ENCODE data around the gene FGF14. TPM values are rescaled to one million over a fixed set of nuclear protein-coding genes. Genes with fewer than 3 reads are reported as not detected.

The FGF14 gene
- total and polyA plus RNA-seq, 8 donors = 0.42 to 2.4 (median 1.1) TPM

DNA sequence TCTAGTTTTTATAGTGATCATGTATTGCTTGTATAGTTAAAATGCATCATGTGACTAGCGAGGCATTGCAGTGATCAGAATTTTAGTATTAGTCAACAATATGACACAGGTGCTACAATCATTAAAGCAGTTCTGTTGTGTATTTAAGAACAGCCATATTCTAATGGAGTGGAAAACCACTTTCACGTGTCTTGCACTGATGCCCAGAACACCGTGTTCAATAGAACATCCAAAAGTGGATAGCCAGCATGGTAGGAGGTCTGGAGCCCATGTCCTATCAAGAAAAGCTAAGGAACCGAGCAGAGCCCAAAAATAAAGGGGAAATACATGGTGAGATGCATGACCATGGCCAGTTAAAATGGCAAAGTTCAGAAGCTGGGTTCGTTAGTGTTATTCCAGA is 55.1 kb downstream of the FGF14 start:
- Histone ChIP-seq H3K36me3 (no peaks in the 10 kb centered on the region), H3K27ac (no peak overlapping the region), H3K4me1 (no peaks in the 10 kb centered on the region), H3K4me3 (no peak overlapping the region), H3K9me3 (no peaks in the 10 kb centered on the region), H3K27me3 (no peaks in the 10 kb centered on the region)
- WGBS, 2 donors = 68 to 82% methylated on average over 5 of the region's 5 CpGs
- peak in 2 of 4 donors; percentile 38 to 57 for ATAC-seq
- intact Hi-C loops (cut with DNase I) = no loop called here
- TF ChIP-seq, protein P1, sequence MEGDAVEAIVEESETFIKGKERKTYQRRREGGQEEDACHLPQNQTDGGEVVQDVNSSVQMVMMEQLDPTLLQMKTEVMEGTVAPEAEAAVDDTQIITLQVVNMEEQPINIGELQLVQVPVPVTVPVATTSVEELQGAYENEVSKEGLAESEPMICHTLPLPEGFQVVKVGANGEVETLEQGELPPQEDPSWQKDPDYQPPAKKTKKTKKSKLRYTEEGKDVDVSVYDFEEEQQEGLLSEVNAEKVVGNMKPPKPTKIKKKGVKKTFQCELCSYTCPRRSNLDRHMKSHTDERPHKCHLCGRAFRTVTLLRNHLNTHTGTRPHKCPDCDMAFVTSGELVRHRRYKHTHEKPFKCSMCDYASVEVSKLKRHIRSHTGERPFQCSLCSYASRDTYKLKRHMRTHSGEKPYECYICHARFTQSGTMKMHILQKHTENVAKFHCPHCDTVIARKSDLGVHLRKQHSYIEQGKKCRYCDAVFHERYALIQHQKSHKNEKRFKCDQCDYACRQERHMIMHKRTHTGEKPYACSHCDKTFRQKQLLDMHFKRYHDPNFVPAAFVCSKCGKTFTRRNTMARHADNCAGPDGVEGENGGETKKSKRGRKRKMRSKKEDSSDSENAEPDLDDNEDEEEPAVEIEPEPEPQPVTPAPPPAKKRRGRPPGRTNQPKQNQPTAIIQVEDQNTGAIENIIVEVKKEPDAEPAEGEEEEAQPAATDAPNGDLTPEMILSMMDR (IDR thresholded peaks at IDR 0.05) = no peak
- no peak for DNase-seq
- no peak for FAIRE-seq

DNA sequence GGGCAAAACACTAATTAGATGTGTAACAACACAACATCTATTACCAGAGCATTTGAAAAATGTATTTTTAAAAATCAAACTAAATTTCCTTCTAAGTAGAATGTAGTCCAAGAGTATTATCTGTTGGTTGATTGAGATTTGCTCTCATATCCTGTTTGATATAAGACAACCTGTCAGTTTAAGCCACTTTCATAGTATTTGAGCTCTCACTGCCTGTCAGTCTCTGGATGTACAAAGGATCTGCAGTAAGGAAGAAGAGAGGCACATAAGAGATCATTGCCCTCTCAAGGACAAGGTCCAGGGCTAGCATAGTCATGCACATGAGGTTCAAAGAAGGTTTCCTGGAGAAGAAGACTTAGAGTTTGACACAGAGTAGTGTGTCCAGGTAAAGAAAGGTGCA is 57.4 kb downstream of the FGF14 start:
- DNase-seq (no peak), ATAC-seq (no peak), FAIRE-seq (no peak)
- Histone ChIP-seq H3K27me3 (no peaks in the 10 kb centered on the region), H3K9me3 (no peaks in the 10 kb centered on the region), H3K36me3 (no peaks in the 10 kb centered on the region), H3K27ac (no peak overlapping the region), H3K4me1 (no peaks in the 10 kb centered on the region), H3K4me3 (no peak overlapping the region)
- intact Hi-C loops (cut with DNase I) = no loop called here
- TF ChIP-seq, protein P1 (IDR thresholded peaks at IDR 0.05) = no peak

DNA sequence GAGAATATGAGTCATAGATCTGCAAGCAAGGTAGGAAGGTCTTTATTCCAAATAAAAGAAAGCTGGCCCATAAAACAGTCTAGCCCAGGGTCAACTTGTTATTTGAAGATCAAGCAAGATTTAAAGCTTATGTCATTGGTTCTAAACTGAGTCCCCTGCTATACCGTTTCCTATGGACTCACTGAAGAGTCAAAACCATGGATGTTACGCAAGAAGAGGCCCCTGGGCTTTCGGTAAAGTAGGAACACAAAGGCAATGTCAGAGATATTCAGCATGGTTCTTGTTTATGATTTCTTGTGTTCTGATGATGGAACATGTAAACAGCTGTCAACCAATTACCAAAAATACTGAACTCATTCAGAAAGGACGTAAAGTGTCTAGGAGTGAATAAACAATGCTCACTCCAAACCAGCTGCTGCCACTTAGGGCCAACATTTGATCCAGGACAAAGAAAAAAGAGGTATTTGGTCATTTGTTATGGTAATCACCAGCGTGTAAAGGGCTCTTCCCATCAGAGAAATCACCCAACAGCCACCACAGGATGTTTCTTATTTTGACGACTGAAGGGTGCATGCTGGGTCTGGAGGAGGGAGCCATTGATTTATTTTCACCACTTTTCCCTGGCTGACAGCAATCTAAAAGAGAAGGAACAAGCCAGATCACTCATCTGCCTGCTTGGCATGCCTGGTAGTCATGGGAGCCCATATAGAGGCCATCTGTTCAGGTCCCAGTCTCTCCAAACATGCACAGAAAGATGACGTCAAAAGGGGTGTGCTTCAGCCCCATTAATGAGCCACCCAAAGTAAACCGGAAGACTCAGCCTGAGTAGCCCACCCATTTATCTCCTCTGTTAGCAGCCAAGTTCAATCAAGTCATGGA is 68.3 kb downstream of the FGF14 start:
- H3K4me3 ChIP-seq = no peak overlapping the region
- intact Hi-C loops (cut with DNase I) = no loop called here
- TF ChIP-seq, protein P1 (IDR thresholded peaks at IDR 0.05) = no peak
- no peaks in the 10 kb centered on the region for H3K9me3 ChIP-seq
- ATAC-seq (no peak), FAIRE-seq (no peak), DNase-seq (no peak)
- no peak overlapping the region for H3K27ac ChIP-seq
- H3K4me1 ChIP-seq = no peaks in the 10 kb centered on the region
- no peaks in the 10 kb centered on the region for H3K27me3 ChIP-seq
- H3K36me3 ChIP-seq = no peaks in the 10 kb centered on the region
- WGBS, 2 donors = 65 to 73% methylated on average over 8 of the region's 8 CpGs

DNA sequence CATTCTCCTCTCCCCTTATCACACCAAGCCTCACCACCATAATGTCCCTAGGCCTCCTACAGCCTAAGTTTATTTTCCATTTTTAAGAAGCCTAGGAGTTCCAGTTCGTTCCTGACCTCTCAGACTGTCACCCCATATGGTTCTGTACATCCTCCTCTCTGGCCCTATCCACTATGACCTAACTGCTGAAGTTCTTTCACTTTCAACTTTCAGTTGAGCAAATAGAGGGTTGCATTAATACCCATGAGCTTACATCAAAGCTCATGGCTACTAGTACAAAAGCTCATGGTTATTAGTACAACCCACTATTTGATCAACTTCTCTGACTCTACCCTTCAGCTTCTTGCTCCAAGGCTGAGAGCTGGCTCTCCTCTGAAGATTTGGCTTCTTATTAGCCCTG is 72.9 kb downstream of the FGF14 start:
- FAIRE-seq (no peak), ATAC-seq (no peak), DNase-seq (no peak)
- WGBS, 2 donors = 38 to 69% methylated on average over 1 of the region's 1 CpG
- Histone ChIP-seq H3K4me3 (no peak overlapping the region), H3K9me3 (no peaks in the 10 kb centered on the region), H3K36me3 (no peaks in the 10 kb centered on the region), H3K27ac (no peak overlapping the region), H3K4me1 (no peaks in the 10 kb centered on the region), H3K27me3 (no peaks in the 10 kb centered on the region)
- intact Hi-C loops (cut with DNase I) = no loop called here
- TF ChIP-seq, protein P1 (IDR thresholded peaks at IDR 0.05) = no peak

DNA sequence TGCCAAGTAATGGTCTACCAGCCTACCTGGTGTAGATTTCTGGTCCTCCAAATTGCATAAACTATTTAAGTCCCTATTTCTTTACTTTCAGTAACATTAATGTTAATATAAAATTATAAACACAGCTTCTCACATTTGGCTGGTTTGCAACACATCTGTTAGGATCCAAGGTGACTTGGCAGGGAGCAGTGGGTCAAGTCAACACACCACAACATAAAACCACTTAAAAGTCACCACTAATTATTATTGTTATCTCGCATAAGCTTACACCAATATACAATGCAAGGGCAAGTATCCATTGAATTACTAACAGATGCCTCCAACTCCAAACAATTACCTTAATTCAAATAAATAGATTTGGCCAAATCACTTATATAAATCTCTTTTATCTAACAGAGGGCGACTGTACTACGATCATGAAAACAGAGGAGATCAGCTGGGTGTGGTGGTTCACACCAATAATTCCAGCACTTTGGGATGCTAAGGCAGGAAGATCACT is 74.7 kb downstream of the FGF14 start:
- H3K36me3 ChIP-seq = no peaks in the 10 kb centered on the region
- H3K27ac ChIP-seq = no peak overlapping the region
- DNase-seq = no peak
- ATAC-seq = no peak
- H3K9me3 ChIP-seq = no peaks in the 10 kb centered on the region
- H3K4me1 ChIP-seq = no peaks in the 10 kb centered on the region
- intact Hi-C loops (cut with DNase I) = no loop called here
- TF ChIP-seq, protein P1 (IDR thresholded peaks at IDR 0.05) = no peak
- H3K4me3 ChIP-seq = no peak overlapping the region
- WGBS, 2 donors = 55 to 64% methylated on average over 3 of the region's 3 CpGs
- no peaks in the 10 kb centered on the region for H3K27me3 ChIP-seq
- FAIRE-seq = no peak
